ENCODE measurements around the gene HSPH1. TPM values are rescaled to one million over a fixed set of nuclear protein-coding genes. Genes with fewer than 3 reads are reported as not detected.

Gene HSPH1
- total and polyA plus RNA-seq, 10 donors = 22.1 to 118 (median 33.9) TPM

- WGBS, 5 donors = 77 to 92% (median 88%) methylated on average over 3 of the region's 3 CpGs
- Histone ChIP-seq H3K27me3 (replicated peaks in 1 of 7) (peaks cover 0 to 6% (median 0%) of the 10 kb centered on the region in 7 donors), H3K36me3 (no peaks in the 10 kb centered on the region), H3K4me1 (no peaks in the 10 kb centered on the region), H3K27ac (no peak overlapping the region), H3K9me3 (peaks cover 0 to 7% (median 0%) of the 10 kb centered on the region in 8 donors), H3K4me3 (no peak overlapping the region)
- no peak for DNase-seq
- TF ChIP-seq POLR2A (IDR thresholded peaks at IDR 0.05) (no peak), CTCF (IDR thresholded peaks at IDR 0.05 in 8 of 11, conservative IDR thresholded peaks at IDR 0.05 in 3 of 11) (no peak), POLR2AphosphoS5 (IDR thresholded peaks at IDR 0.05) (no peak)
- intact Hi-C loops (cut with DNase I; ENCODE audit: low total_unique reads) = no loop called here
Measured at GRCh38 chr13:31175847-31176532, 14.3 kb upstream of the HSPH1 start.

- Histone ChIP-seq H3K9me3 (peaks cover 0 to 7% (median 0%) of the 10 kb centered on the region in 8 donors), H3K4me1 (no peaks in the 10 kb centered on the region), H3K27ac (no peak overlapping the region), H3K36me3 (no peaks in the 10 kb centered on the region), H3K4me3 (no peak overlapping the region), H3K27me3 (replicated peaks in 1 of 7) (peaks cover 0 to 6% (median 0%) of the 10 kb centered on the region in 7 donors)
- intact Hi-C loops (cut with DNase I; ENCODE audit: low total_unique reads) = no loop called here
- DNase-seq = no peak
- WGBS, 5 donors = 76 to 88% (median 83%) methylated on average over 3 of the region's 3 CpGs
- no peak for TF ChIP-seq POLR2AphosphoS5 (IDR thresholded peaks at IDR 0.05)
- no peak for TF ChIP-seq POLR2A (IDR thresholded peaks at IDR 0.05)
- no peak for TF ChIP-seq CTCF (IDR thresholded peaks at IDR 0.05 in 8 of 11, conservative IDR thresholded peaks at IDR 0.05 in 3 of 11)
Measured at GRCh38 chr13:31174018-31174417, 12.3 kb upstream of the HSPH1 start.

GRCh38 chr13:31172535-31172934 lies 10.8 kb upstream of the HSPH1 start:
- peaks cover 0 to 6% (median 0%) of the 10 kb centered on the region in 7 donors for H3K27me3 ChIP-seq (replicated peaks in 1 of 7)
- intact Hi-C loops (cut with DNase I; ENCODE audit: low total_unique reads) = no loop called here

More at GRCh38 chr13:31172535-31172934, 10.8 kb upstream of the HSPH1 start:
- no peak overlapping the region for H3K27ac ChIP-seq
- no peaks in the 10 kb centered on the region for H3K36me3 ChIP-seq
- 83 to 93% (median 87%) methylated on average over 2 of the region's 2 CpGs for WGBS, 5 donors
- H3K9me3 ChIP-seq = peaks cover 0 to 2% (median 0%) of the 10 kb centered on the region in 8 donors
- no peak overlapping the region for H3K4me3 ChIP-seq
- DNase-seq = no peak
- TF ChIP-seq CTCF (IDR thresholded peaks at IDR 0.05 in 8 of 11, conservative IDR thresholded peaks at IDR 0.05 in 3 of 11) (no peak), POLR2AphosphoS5 (IDR thresholded peaks at IDR 0.05) (no peak)
- H3K4me1 ChIP-seq = no peaks in the 10 kb centered on the region
